ENCODE data around the gene MMRN2. TPM values are rescaled to one million over a fixed set of nuclear protein-coding genes. Genes with fewer than 3 reads are reported as not detected.
"Not testable (repeated sequence)": the region's sequence is repeated elsewhere in the genome, so short reads cannot be mapped to it uniquely, and the experiment has no call there.

The MMRN2 gene
- total RNA-seq, 4 donors from 2014 or later, result 23.1 to 77.6 (median 40.7) TPM

- Histone ChIP-seq H3K4me3 (no peak overlapping the region), H3K27ac (no peak overlapping the region), H3K9me3 (no peaks in the 10 kb centered on the region), H3K27me3 (no peaks in the 10 kb centered on the region), H3K36me3 (no peaks in the 10 kb centered on the region), H3K4me1 (peaks cover 34% of the 10 kb centered on the region)
- WGBS, result 86% methylated on average over 7 of the region's 7 CpGs
- peak in 1 of 2 donors; percentile 45 for DNase-seq (ENCODE audit: low spot score in 2 of 2)
- TF ChIP-seq, protein P1, sequence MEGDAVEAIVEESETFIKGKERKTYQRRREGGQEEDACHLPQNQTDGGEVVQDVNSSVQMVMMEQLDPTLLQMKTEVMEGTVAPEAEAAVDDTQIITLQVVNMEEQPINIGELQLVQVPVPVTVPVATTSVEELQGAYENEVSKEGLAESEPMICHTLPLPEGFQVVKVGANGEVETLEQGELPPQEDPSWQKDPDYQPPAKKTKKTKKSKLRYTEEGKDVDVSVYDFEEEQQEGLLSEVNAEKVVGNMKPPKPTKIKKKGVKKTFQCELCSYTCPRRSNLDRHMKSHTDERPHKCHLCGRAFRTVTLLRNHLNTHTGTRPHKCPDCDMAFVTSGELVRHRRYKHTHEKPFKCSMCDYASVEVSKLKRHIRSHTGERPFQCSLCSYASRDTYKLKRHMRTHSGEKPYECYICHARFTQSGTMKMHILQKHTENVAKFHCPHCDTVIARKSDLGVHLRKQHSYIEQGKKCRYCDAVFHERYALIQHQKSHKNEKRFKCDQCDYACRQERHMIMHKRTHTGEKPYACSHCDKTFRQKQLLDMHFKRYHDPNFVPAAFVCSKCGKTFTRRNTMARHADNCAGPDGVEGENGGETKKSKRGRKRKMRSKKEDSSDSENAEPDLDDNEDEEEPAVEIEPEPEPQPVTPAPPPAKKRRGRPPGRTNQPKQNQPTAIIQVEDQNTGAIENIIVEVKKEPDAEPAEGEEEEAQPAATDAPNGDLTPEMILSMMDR (IDR thresholded peaks at IDR 0.05), result no peak
- no peak for TF ChIP-seq POLR2AphosphoS5 (IDR thresholded peaks at IDR 0.05)
- no peak for TF ChIP-seq POLR2A (IDR thresholded peaks at IDR 0.05)
- TF ChIP-seq EP300 (IDR thresholded peaks at IDR 0.05), result no peak
These were observed 5.3 kb downstream of the MMRN2 start for GRCh38 chr10:86952106-86952505.

- no peaks in the 10 kb centered on the region for H3K9me3 ChIP-seq
- peaks cover 33% of the 10 kb centered on the region for H3K4me1 ChIP-seq
- TF ChIP-seq POLR2AphosphoS5 (IDR thresholded peaks at IDR 0.05) (no peak), POLR2A (IDR thresholded peaks at IDR 0.05) (no peak), EP300 (IDR thresholded peaks at IDR 0.05) (no peak)
- TF ChIP-seq, protein P1 (IDR thresholded peaks at IDR 0.05), result no peak
- H3K27ac ChIP-seq, result no peak overlapping the region
- DNase-seq (ENCODE audit: low spot score in 2 of 2), result peak; percentile 13 to 35
- no peaks in the 10 kb centered on the region for H3K36me3 ChIP-seq
- H3K4me3 ChIP-seq, result no peak overlapping the region
- H3K27me3 ChIP-seq, result no peaks in the 10 kb centered on the region
These were observed 6.1 kb downstream of the MMRN2 start for GRCh38 chr10:86951184-86951761.

GRCh38 chr10:86950349-86950748 is 7.1 kb downstream of the MMRN2 start:
- 39% methylated on average over 1 of the region's 1 CpG for WGBS
- TF ChIP-seq POLR2AphosphoS5 (IDR thresholded peaks at IDR 0.05) (no peak), EP300 (IDR thresholded peaks at IDR 0.05) (no peak), POLR2A (IDR thresholded peaks at IDR 0.05) (no peak)
- TF ChIP-seq, protein P1 (IDR thresholded peaks at IDR 0.05), result no peak
- peak in 1 of 2 donors; percentile 18 for DNase-seq (ENCODE audit: low spot score in 2 of 2)

DNA sequence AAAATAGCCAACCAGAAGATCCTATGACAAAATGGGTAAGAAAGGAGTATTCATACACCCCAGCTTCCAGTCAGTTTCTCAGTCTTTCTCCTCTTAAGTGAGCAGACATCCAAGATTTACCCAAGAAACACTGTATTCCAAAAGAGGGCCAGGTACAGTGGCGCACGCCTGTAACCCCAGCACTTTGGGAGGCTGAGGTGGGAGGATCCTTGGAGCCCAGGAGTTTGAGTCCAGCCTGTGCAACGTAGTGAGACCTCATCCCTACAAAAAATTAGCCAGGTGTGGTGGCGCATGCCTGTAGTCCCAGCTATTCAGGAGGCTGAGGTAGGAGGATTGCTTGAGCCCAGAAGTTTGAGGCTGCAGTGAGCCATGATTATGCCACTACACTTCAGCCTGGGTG is 9.6 kb downstream of the MMRN2 start:
- H3K36me3 ChIP-seq, H3K9me3 ChIP-seq, H3K27ac ChIP-seq, H3K4me3 ChIP-seq, H3K27me3 ChIP-seq: not testable (repeated sequence)
- peaks cover 25% of the 10 kb centered on the region for H3K4me1 ChIP-seq
- peak; percentile 13 to 37 for DNase-seq (ENCODE audit: low spot score in 2 of 2)
- WGBS, result 92% methylated on average over 4 of the region's 4 CpGs

More at GRCh38 chr10:86950349-86950748, 7.1 kb downstream of the MMRN2 start:
- H3K36me3 ChIP-seq, result no peaks in the 10 kb centered on the region
- H3K27ac ChIP-seq, result no peak overlapping the region
- H3K9me3 ChIP-seq, result no peaks in the 10 kb centered on the region
- H3K4me1 ChIP-seq, result peaks cover 33% of the 10 kb centered on the region
- no peak overlapping the region for H3K4me3 ChIP-seq
- no peaks in the 10 kb centered on the region for H3K27me3 ChIP-seq

- H3K9me3 ChIP-seq, result no peaks in the 10 kb centered on the region
- DNase-seq (ENCODE audit: low spot score in 2 of 2), result peak; percentile 73 to 78
- H3K4me1 ChIP-seq, result peaks cover 25% of the 10 kb centered on the region
- H3K4me3 ChIP-seq, result no peak overlapping the region
- WGBS, result 88% methylated on average over 9 of the region's 13 CpGs
- H3K27ac ChIP-seq, result no peak overlapping the region
- TF ChIP-seq, protein P1 (IDR thresholded peaks at IDR 0.05), result no peak
- TF ChIP-seq POLR2AphosphoS5 (IDR thresholded peaks at IDR 0.05) (no peak), EP300 (IDR thresholded peaks at IDR 0.05) (no peak), POLR2A (IDR thresholded peaks at IDR 0.05) (no peak)
- peaks cover 8% of the 10 kb centered on the region for H3K36me3 ChIP-seq
- H3K27me3 ChIP-seq, result no peaks in the 10 kb centered on the region
These were observed 10.9 kb downstream of the MMRN2 start for GRCh38 chr10:86946213-86947155.
